SK-N-MC (cell line): ENCODE measurements around the gene FNIP2.

Source experiments
- FOXP2 ChIP-seq: optimal IDR thresholded peaks from 2 replicates; pipeline ENCODE3; 2011; ENCODE audit warnings: mild to moderate bottlenecking, moderate library complexity; ENCODE audit not compliant: insufficient read depth; ENCODE audit errors: extremely low read length, control extremely low read depth
- POLR2AphosphoS5 ChIP-seq: IDR thresholded peaks from 2 replicates; pipeline ENCODE4 v1.6.1; 2012; ENCODE audit warnings: mild to moderate bottlenecking, low read depth, low read length, borderline replicate concordance

- TF ChIP-seq POLR2AphosphoS5, result no peak
- TF ChIP-seq FOXP2, result no peak
Measured at GRCh38 chr4:158835226-158836001, 66.6 kb downstream of the FNIP2 start.
